H9 (cell line): Measurements from ENCODE around the gene NXT1. TPM values are rescaled to one million over a fixed set of nuclear protein-coding genes. Genes with fewer than 3 reads are reported as not detected.

Experiments
- DNase-seq: peaks from one replicate; pipeline ENCODE4 v3.0.0-alpha.2; 2017
- H2AFZ ChIP-seq: one replicate; pipeline ENCODE4 v1.6.1; 2013; ENCODE audit warnings: mild to moderate bottlenecking, low read length, control low read depth, moderate library complexity
- H2AK5ac ChIP-seq: 2 replicates; pipeline ENCODE4 v1.6.1; 2013; ENCODE audit warnings: low read length, control low read depth, mixed read lengths; ENCODE audit not compliant: insufficient read length
- H2BK120ac ChIP-seq: one replicate; pipeline ENCODE4 v1.6.1; 2013; ENCODE audit warnings: low read depth, mild to moderate bottlenecking, low read length, control low read depth, inconsistent platforms; ENCODE audit not compliant: poor library complexity, severe bottlenecking
- H2BK12ac ChIP-seq: 2 replicates; pipeline ENCODE4 v1.6.1; 2013; ENCODE audit warnings: low read length, control low read depth, mixed read lengths, low read depth; ENCODE audit not compliant: insufficient read length
- H2BK15ac ChIP-seq: 2 replicates; pipeline ENCODE4 v1.6.1; 2013; ENCODE audit warnings: low read depth, low read length, control low read depth
- H2BK20ac ChIP-seq: one replicate; pipeline ENCODE4 v1.6.1; 2013; ENCODE audit warnings: low read depth, mild to moderate bottlenecking, low read length, control low read depth, inconsistent platforms; ENCODE audit not compliant: poor library complexity, severe bottlenecking
- H2BK5ac ChIP-seq: 2 replicates; pipeline ENCODE4 v1.6.1; 2013; ENCODE audit warnings: low read length, control low read depth, mixed read lengths; ENCODE audit not compliant: insufficient read length
- H3K14ac ChIP-seq: 2 replicates; pipeline ENCODE4 v1.6.1; 2013; ENCODE audit warnings: low read length, control low read depth; ENCODE audit not compliant: insufficient read depth
- H3K18ac ChIP-seq: 2 replicates; pipeline ENCODE4 v1.6.1; 2013; ENCODE audit warnings: low read depth, mild to moderate bottlenecking, mixed read lengths, low read length, control low read depth; ENCODE audit not compliant: insufficient read length
- H3K23ac ChIP-seq: 2 replicates; pipeline ENCODE4 v1.6.1; 2013; ENCODE audit warnings: low read length, control low read depth, mixed read lengths, low read depth; ENCODE audit not compliant: insufficient read length
- H3K23me2 ChIP-seq: 2 replicates; pipeline ENCODE4 v1.6.1; 2013; ENCODE audit warnings: low read depth, mild to moderate bottlenecking, mixed read lengths, low read length, control low read depth; ENCODE audit not compliant: insufficient read length, poor library complexity, severe bottlenecking
- H3K27ac ChIP-seq: 2 replicates; pipeline ENCODE4 v1.5.1; 2013; ENCODE audit warnings: low read length, control low read depth, mixed read lengths, low read depth; ENCODE audit not compliant: insufficient read length
- H3K27me3 ChIP-seq: 2 replicates; pipeline ENCODE4 v1.6.1; 2013; ENCODE audit warnings: low read length, control low read depth, inconsistent platforms; ENCODE audit not compliant: insufficient read depth
- H3K4ac ChIP-seq: 2 replicates; pipeline ENCODE4 v1.6.1; 2013; ENCODE audit warnings: low read depth, mild to moderate bottlenecking, control low read depth, inconsistent platforms, low read length, moderate library complexity
- H3K4me1 ChIP-seq: 2 replicates; pipeline ENCODE4 v1.6.1; 2013; ENCODE audit warnings: low read length, control low read depth, inconsistent platforms; ENCODE audit not compliant: insufficient read depth
- H3K4me2 ChIP-seq: 2 replicates; pipeline ENCODE4 v1.6.1; 2013; ENCODE audit warnings: low read length, control low read depth, mixed read lengths; ENCODE audit not compliant: insufficient read length, insufficient read depth
- H3K56ac ChIP-seq: 2 replicates; pipeline ENCODE4 v1.6.1; 2013; ENCODE audit warnings: low read depth, mild to moderate bottlenecking, mixed read lengths, low read length, control low read depth; ENCODE audit not compliant: insufficient read length
- H3K79me1 ChIP-seq: 2 replicates; pipeline ENCODE4 v1.6.1; 2013; ENCODE audit warnings: low read depth, mild to moderate bottlenecking, moderate library complexity, low read length, control low read depth, inconsistent platforms; ENCODE audit not compliant: insufficient read depth, poor library complexity, severe bottlenecking
- H3K79me2 ChIP-seq: 2 replicates; pipeline ENCODE4 v1.6.1; 2013; ENCODE audit warnings: low read length, control low read depth, inconsistent platforms; ENCODE audit not compliant: insufficient read depth
- H3K9ac ChIP-seq: 2 replicates; pipeline ENCODE4 v1.6.1; 2013; ENCODE audit warnings: low read length, control low read depth, mixed read lengths; ENCODE audit not compliant: insufficient read length; ENCODE audit errors: extremely low read depth
- H3K9me3 ChIP-seq: one replicate; pipeline ENCODE4 v1.6.1; 2013; ENCODE audit warnings: low read depth, low read length, inconsistent platforms; ENCODE audit not compliant: control insufficient read depth
- H3T11ph ChIP-seq: one replicate; pipeline ENCODE4 v1.6.1; 2013; ENCODE audit warnings: mild to moderate bottlenecking, low read length, control low read depth, inconsistent platforms
- H4K20me1 ChIP-seq: one replicate; pipeline ENCODE4 v1.6.1; 2013; ENCODE audit not compliant: control insufficient read depth, insufficient read length, insufficient read depth
- H4K5ac ChIP-seq: 2 replicates; pipeline ENCODE4 v1.6.1; 2013; ENCODE audit warnings: low read depth, mild to moderate bottlenecking, mixed read lengths, low read length, control low read depth; ENCODE audit not compliant: insufficient read length
- H4K8ac ChIP-seq: replicated peaks from 2 replicates; pipeline ENCODE4 v1.6.1; 2013; ENCODE audit warnings: low read length, control low read depth, mixed read lengths, low read depth; ENCODE audit not compliant: insufficient read length
- H4K91ac ChIP-seq: 2 replicates; pipeline ENCODE4 v1.6.1; 2013; ENCODE audit warnings: low read depth, mild to moderate bottlenecking, moderate library complexity, mixed read lengths, low read length, control low read depth; ENCODE audit not compliant: insufficient read length
- H3K27ac Mint-ChIP-seq, 3 experiments: 2 replicates in 2 of 3; 3 replicates in 1 of 3; pipeline ENCODE4 v1.8.0; 2020 to 2021; ENCODE audit warnings: mixed read lengths in 3 of 3, mild to moderate bottlenecking in 1 of 3, moderate library complexity in 1 of 3
- H3K27me3 Mint-ChIP-seq: 2 replicates; pipeline ENCODE4 v1.8.0; 2021; ENCODE audit warnings: low read depth, mild to moderate bottlenecking, moderate library complexity, mixed read lengths
- H3K36me3 Mint-ChIP-seq, 3 experiments: 2 replicates in 2 of 3; 3 replicates in 1 of 3; pipeline ENCODE4 v1.8.0; 2020 to 2021; ENCODE audit warnings: low read depth in 3 of 3, mixed read lengths in 3 of 3; ENCODE audit not compliant: insufficient read depth in 1 of 3
- H3K4me1 Mint-ChIP-seq, 2 experiments: 2 replicates each; pipeline ENCODE4 v1.8.0; 2020; ENCODE audit warnings: mixed read lengths in 2 of 2
- H3K4me3 Mint-ChIP-seq, 2 experiments: 2 replicates in 1 of 2; 3 replicates in 1 of 2; pipeline ENCODE4 v1.8.0; 2020 to 2021; ENCODE audit warnings: mild to moderate bottlenecking in 2 of 2, mixed read lengths in 2 of 2, moderate library complexity in 1 of 2
- H3K9me3 Mint-ChIP-seq, 2 experiments: 2 replicates in 1 of 2; 3 replicates in 1 of 2; pipeline ENCODE4 v1.8.0; 2020; ENCODE audit warnings: mild to moderate bottlenecking in 2 of 2, mixed read lengths in 2 of 2, moderate library complexity in 1 of 2
- CTCF ChIP-seq: fragments of 200-600 bp; sonication (generic); conservative IDR thresholded peaks from 3 replicates; pipeline ENCODE4 v1.8.0; 2021; ENCODE audit warnings: antibody characterized with exemption, mild to moderate bottlenecking
- total RNA-seq: library from RNA; stranded (reverse); gene quantifications from 2 replicates; pipeline ENCODE4 v1.2.1, GENCODE V29; 2021

The NXT1 gene
- total RNA-seq, 1 experiment from 2014 or later: 25.5 TPM

- Mint-ChIP-seq H3K4me3 (no peak overlapping the region), H3K27ac (no peak overlapping the region), H3K9me3 (peaks cover 0 to 3% of the 10 kb centered on the region in 2 experiments; a peak in 1 of 5 replicates), H3K27me3 (no peaks in the 10 kb centered on the region), H3K4me1 (peaks cover 7 to 8% of the 10 kb centered on the region in 2 experiments; a peak in 3 of 4 replicates), H3K36me3 (peaks cover 34 to 83% (median 72%) of the 10 kb centered on the region in 3 experiments)
- Histone ChIP-seq H3K4me2 (no peak overlapping the region), H3K56ac (no peak overlapping the region), H3K18ac (no peak overlapping the region), H2BK120ac (no peak overlapping the region), H3K9me3 (no peaks in the 10 kb centered on the region), H3K23ac (no peak overlapping the region), H2BK15ac (no peak overlapping the region), H4K20me1 (no peaks in the 10 kb centered on the region), H3K79me1 (peaks cover 4% of the 10 kb centered on the region), H2BK12ac (no peak overlapping the region), H3K27ac (no peak overlapping the region), H3K14ac (no peak overlapping the region), H2BK5ac (no peak overlapping the region), H4K5ac (no peak overlapping the region), H2AK5ac (no peak overlapping the region), H4K8ac (no peak overlapping the region), H3K79me2 (no peaks in the 10 kb centered on the region), H3K27me3 (no peaks in the 10 kb centered on the region), H3K4ac (no peak overlapping the region), H2BK20ac (no peak overlapping the region), H3K4me1 (no peaks in the 10 kb centered on the region), H3T11ph (no peak overlapping the region), H3K9ac (no peak overlapping the region), H4K91ac (no peak overlapping the region), H3K23me2 (no peaks in the 10 kb centered on the region), H2AFZ (no peak overlapping the region)
- no peak for DNase-seq
- TF ChIP-seq CTCF: no peak
Measured at GRCh38 chr20:23379772-23380171, 29.2 kb downstream of the NXT1 start.
